GM12878 (cell line): Measurements from ENCODE around the gene DND1. TPM values are rescaled to one million over a fixed set of nuclear protein-coding genes. Genes with fewer than 3 reads are reported as not detected.
A peak's percentile ranks its signal among the peaks of the same experiment; 100 is the strongest.

Experiments
- BCL11A ChIP-seq: IDR thresholded peaks from 2 replicates; pipeline ENCODE4 v1.6.1; 2011; ENCODE audit warnings: low read depth, low read length
- CHD1 ChIP-seq: IDR thresholded peaks from 2 replicates; pipeline ENCODE4 v1.6.1; 2012; ENCODE audit warnings: low read depth, low read length, improper control_type of control experiment
- CHD4 ChIP-seq: fragments of 200-600 bp; sonication (generic); IDR thresholded peaks from 2 replicates; pipeline ENCODE4 v1.6.1; 2016; ENCODE audit warnings: mild to moderate bottlenecking
- CREM ChIP-seq: IDR thresholded peaks from 2 replicates; pipeline ENCODE4 v1.6.1; 2014; ENCODE audit warnings: antibody characterized with exemption, low read depth
- EP300 ChIP-seq, 2 experiments: fragments of 150-350 bp in 1 of 2; IDR thresholded peaks; 2 replicates each; pipeline ENCODE4 v1.6.1; 2011 to 2012; ENCODE audit warnings: low read depth in 2 of 2, low read length in 2 of 2, borderline replicate concordance in 1 of 2, improper control_type of control experiment in 1 of 2, inconsistent platforms in 1 of 2; ENCODE audit not compliant: control insufficient read depth in 1 of 2
- ESRRA ChIP-seq: IDR thresholded peaks from 2 replicates; pipeline ENCODE4 v1.6.1; 2012; ENCODE audit warnings: mild to moderate bottlenecking, low read length, improper control_type of control experiment
- FOXM1 ChIP-seq: IDR thresholded peaks from 2 replicates; pipeline ENCODE4 v1.6.1; 2012; ENCODE audit warnings: low read depth, mild to moderate bottlenecking, inconsistent platforms, low read length, moderate library complexity
- JUND ChIP-seq: IDR thresholded peaks from 2 replicates; pipeline ENCODE4 v1.6.1; 2012; ENCODE audit warnings: low read depth, mild to moderate bottlenecking, low read length, improper control_type of control experiment, moderate library complexity
- MEF2B ChIP-seq: fragments of 450-650 bp; IDR thresholded peaks from 2 replicates; pipeline ENCODE4 v1.6.1; 2018; ENCODE audit warnings: mild to moderate bottlenecking, moderate library complexity; ENCODE audit not compliant: partially characterized antibody, poor library complexity, severe bottlenecking
- MTA2 ChIP-seq: fragments of 450-650 bp; IDR thresholded peaks from 2 replicates; pipeline ENCODE4 v1.6.1; 2016; ENCODE audit warnings: low read depth, mild to moderate bottlenecking, moderate library complexity
- NFIC ChIP-seq: IDR thresholded peaks from 2 replicates; pipeline ENCODE4 v1.6.1; 2012; ENCODE audit warnings: low read depth, mild to moderate bottlenecking, inconsistent platforms, low read length, moderate library complexity
- NFYA ChIP-seq: IDR thresholded peaks from 2 replicates; pipeline ENCODE4 v1.6.1; 2011; ENCODE audit warnings: low read depth, mild to moderate bottlenecking, low read length, improper control_type of control experiment, borderline replicate concordance
- SMC3 ChIP-seq: IDR thresholded peaks from 2 replicates; pipeline ENCODE4 v1.6.1; 2011; ENCODE audit warnings: low read length, improper control_type of control experiment, borderline replicate concordance
- TCF3 ChIP-seq: IDR thresholded peaks from 2 replicates; pipeline ENCODE4 v1.6.1; 2012; ENCODE audit warnings: low read depth, mild to moderate bottlenecking, low read length, borderline replicate concordance; ENCODE audit not compliant: insufficient read depth
- ZBTB40 ChIP-seq: fragments of 450-650 bp; IDR thresholded peaks from 2 replicates; pipeline ENCODE4 v1.6.1; 2016; ENCODE audit warnings: mild to moderate bottlenecking, moderate library complexity, borderline replicate concordance
- polyA plus RNA-seq, 11 experiments: library from polyadenylated mRNA; depleted of rRNA in 4 of 11; unstranded in 6 of 11; stranded (reverse) in 5 of 11; fragments of >200 nt; fragmentation: Nextera tagmentation in 4 of 11; fragmentation: Illumina TruSeq in 1 of 11; extraction: Ambion mirVana in 4 of 11; extraction: Trizol in 1 of 11; gene quantifications; 1 replicate in 1 of 11; 2 replicates in 10 of 11; pipeline versions ENCODE4 v1.2.1 to v1.2.3, GENCODE V29; 2011 to 2016; ENCODE audit warnings: inconsistent platforms in 2 of 11, missing spikeins in 2 of 11, low read depth in 1 of 11
- total RNA-seq, 4 experiments: library from RNA; depleted of rRNA in 3 of 4; stranded (reverse); fragments of >200 nt in 3 of 4; fragmentation: Illumina TruSeq in 1 of 4; extraction: Trizol in 1 of 4; gene quantifications; 2 replicates each; pipeline versions ENCODE4 v1.2.1 to v1.2.3, GENCODE V29; 2013 to 2021
- TF ChIP-seq, protein P1 (sequence below): fragments of 450-650 bp; formaldehyde crosslinking; IDR thresholded peaks from 2 replicates; pipeline ENCODE4 v1.4.0; 2020; ENCODE audit warnings: mild to moderate bottlenecking, moderate library complexity
- TF ChIP-seq, protein P2 (sequence below): fragments of 450-650 bp; IDR thresholded peaks from 2 replicates; pipeline ENCODE4 v1.6.1; 2017; ENCODE audit warnings: antibody characterized with exemption, mild to moderate bottlenecking, moderate library complexity
- TF ChIP-seq, protein P3 (sequence below): fragments of 450-650 bp; IDR thresholded peaks from 2 replicates; pipeline ENCODE4 v1.6.1; 2014; ENCODE audit warnings: mild to moderate bottlenecking

DND1 gene
- total and polyA plus RNA-seq, 10 of the 15 experiments (the other 5 are each of a cell fraction or from before 2014, with no cell fraction given): 0.15 to 2.9 (median 0.73) TPM; not detected in 2

DNA sequence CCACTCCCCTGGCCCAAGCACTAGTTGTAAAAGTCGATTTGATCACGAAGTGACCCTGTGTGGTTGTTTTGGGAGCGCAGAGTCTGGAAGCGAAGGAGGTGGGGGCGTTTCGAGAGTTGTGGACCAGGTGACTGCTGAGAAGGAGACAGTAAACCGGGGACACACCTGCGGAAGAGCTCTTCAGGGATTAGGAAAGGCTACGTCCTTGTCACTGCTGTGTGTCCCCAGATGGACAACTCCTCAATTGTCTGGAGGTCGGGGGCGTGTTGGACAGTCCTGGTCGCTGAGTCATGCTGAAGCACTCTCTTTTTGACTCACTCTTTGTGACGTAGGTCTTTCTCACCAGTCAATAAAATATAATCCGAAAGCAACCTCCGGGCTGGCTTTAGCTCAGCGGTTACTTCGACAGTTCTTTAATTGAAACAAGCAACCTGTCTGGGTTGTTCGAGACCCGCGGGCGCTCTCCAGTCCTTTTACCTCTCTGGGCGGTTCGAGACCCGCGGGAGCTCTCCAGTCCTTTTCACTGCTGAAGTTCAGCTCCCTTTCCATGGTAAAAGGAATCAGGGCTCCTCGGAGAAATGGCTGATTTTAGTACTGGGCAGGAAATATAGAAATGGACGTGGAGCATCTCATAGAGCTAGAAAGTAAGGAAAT, 37.6 kb upstream of the DND1 start (continued):
- TF ChIP-seq ESRRA: 0 out of 2 replicates have a peak, but pooled peaks have one; percentile 65
- TF ChIP-seq BCL11A: peak; percentile 71
- no peak for TF ChIP-seq CHD1
- peak; percentile 99 for TF ChIP-seq CREM
- peak; percentile 85 for TF ChIP-seq ZBTB40
- TF ChIP-seq, protein P1, sequence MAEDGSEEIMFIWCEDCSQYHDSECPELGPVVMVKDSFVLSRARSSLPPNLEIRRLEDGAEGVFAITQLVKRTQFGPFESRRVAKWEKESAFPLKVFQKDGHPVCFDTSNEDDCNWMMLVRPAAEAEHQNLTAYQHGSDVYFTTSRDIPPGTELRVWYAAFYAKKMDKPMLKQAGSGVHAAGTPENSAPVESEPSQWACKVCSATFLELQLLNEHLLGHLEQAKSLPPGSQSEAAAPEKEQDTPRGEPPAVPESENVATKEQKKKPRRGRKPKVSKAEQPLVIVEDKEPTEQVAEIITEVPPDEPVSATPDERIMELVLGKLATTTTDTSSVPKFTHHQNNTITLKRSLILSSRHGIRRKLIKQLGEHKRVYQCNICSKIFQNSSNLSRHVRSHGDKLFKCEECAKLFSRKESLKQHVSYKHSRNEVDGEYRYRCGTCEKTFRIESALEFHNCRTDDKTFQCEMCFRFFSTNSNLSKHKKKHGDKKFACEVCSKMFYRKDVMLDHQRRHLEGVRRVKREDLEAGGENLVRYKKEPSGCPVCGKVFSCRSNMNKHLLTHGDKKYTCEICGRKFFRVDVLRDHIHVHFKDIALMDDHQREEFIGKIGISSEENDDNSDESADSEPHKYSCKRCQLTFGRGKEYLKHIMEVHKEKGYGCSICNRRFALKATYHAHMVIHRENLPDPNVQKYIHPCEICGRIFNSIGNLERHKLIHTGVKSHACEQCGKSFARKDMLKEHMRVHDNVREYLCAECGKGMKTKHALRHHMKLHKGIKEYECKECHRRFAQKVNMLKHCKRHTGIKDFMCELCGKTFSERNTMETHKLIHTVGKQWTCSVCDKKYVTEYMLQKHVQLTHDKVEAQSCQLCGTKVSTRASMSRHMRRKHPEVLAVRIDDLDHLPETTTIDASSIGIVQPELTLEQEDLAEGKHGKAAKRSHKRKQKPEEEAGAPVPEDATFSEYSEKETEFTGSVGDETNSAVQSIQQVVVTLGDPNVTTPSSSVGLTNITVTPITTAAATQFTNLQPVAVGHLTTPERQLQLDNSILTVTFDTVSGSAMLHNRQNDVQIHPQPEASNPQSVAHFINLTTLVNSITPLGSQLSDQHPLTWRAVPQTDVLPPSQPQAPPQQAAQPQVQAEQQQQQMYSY (CRISPR knock-in tag): no peak
- TF ChIP-seq, protein P2, sequence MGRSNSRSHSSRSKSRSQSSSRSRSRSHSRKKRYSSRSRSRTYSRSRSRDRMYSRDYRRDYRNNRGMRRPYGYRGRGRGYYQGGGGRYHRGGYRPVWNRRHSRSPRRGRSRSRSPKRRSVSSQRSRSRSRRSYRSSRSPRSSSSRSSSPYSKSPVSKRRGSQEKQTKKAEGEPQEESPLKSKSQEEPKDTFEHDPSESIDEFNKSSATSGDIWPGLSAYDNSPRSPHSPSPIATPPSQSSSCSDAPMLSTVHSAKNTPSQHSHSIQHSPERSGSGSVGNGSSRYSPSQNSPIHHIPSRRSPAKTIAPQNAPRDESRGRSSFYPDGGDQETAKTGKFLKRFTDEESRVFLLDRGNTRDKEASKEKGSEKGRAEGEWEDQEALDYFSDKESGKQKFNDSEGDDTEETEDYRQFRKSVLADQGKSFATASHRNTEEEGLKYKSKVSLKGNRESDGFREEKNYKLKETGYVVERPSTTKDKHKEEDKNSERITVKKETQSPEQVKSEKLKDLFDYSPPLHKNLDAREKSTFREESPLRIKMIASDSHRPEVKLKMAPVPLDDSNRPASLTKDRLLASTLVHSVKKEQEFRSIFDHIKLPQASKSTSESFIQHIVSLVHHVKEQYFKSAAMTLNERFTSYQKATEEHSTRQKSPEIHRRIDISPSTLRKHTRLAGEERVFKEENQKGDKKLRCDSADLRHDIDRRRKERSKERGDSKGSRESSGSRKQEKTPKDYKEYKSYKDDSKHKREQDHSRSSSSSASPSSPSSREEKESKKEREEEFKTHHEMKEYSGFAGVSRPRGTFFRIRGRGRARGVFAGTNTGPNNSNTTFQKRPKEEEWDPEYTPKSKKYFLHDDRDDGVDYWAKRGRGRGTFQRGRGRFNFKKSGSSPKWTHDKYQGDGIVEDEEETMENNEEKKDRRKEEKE: no peak
- no peak for TF ChIP-seq CHD4
- no peak for TF ChIP-seq NFYA
- TF ChIP-seq SMC3: no peak
- peak; percentile 98 for TF ChIP-seq JUND
- no peak for TF ChIP-seq MEF2B
- TF ChIP-seq MTA2: peak; percentile 75
- no peak for TF ChIP-seq FOXM1
- TF ChIP-seq NFIC: peak; percentile 69
- no peak for TF ChIP-seq TCF3
- peak; percentile 78 to 85; a peak in 3 of 4 replicates for TF ChIP-seq EP300 (IDR thresholded peaks at IDR 0.05; ENCODE audit: borderline replicate concordance in 1 of 2, control insufficient read depth in 1 of 2, low read depth in 2 of 2, low read length in 2 of 2)
- TF ChIP-seq, protein P3, sequence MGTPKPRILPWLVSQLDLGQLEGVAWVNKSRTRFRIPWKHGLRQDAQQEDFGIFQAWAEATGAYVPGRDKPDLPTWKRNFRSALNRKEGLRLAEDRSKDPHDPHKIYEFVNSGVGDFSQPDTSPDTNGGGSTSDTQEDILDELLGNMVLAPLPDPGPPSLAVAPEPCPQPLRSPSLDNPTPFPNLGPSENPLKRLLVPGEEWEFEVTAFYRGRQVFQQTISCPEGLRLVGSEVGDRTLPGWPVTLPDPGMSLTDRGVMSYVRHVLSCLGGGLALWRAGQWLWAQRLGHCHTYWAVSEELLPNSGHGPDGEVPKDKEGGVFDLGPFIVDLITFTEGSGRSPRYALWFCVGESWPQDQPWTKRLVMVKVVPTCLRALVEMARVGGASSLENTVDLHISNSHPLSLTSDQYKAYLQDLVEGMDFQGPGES: no peak
